B cell (primary cell): Measurements from ENCODE around the gene ZNF136.

Source experiments
- CTCF ChIP-seq: fragments of 200-600 bp; IDR thresholded peaks from one replicate; pipeline ENCODE4 v1.8.0; 2022; ENCODE audit warnings: antibody characterized with exemption, mild to moderate bottlenecking
- EZH2 ChIP-seq: IDR thresholded peaks from 2 replicates; pipeline ENCODE4 v1.6.1; 2012; ENCODE audit warnings: borderline replicate concordance, low read depth, mild to moderate bottlenecking, moderate library complexity, low read length; ENCODE audit not compliant: insufficient read depth, poor library complexity, severe bottlenecking

GRCh38 chr19:12156223-12157058 is 6.5 kb upstream of the ZNF136 start, which contains the start of gene ZNF625:
- TF ChIP-seq CTCF (no peak), EZH2 (no peak)
